ENCODE results near the gene SDF2.
"Not testable (repeated sequence)": the region's sequence is repeated elsewhere in the genome, so short reads cannot be mapped to it uniquely, and the experiment has no call there.

The SDF2 gene

GRCh38 chr17:28662527-28662829 is 772 bp upstream of the SDF2 start:
- DNase-seq (ENCODE audit: extremely low spot score): peak; percentile 17
- TF ChIP-seq HDGF (IDR thresholded peaks at IDR 0.05; ENCODE audit: borderline replicate concordance) (no peak), CTBP1 (IDR thresholded peaks at IDR 0.05; ENCODE audit: borderline replicate concordance) (no peak), L3MBTL2 (conservative IDR thresholded peaks at IDR 0.05) (no peak), FOXK2 (IDR thresholded peaks at IDR 0.05) (no peak), SUZ12 (IDR thresholded peaks at IDR 0.05) (no peak), BHLHE40 (IDR thresholded peaks at IDR 0.05; ENCODE audit: borderline replicate concordance) (no peak), LEF1 (IDR thresholded peaks at IDR 0.05; ENCODE audit: borderline replicate concordance) (no peak), ELF4 (IDR thresholded peaks at IDR 0.05) (no peak), FOXM1 (IDR thresholded peaks at IDR 0.05; ENCODE audit: borderline replicate concordance) (no peak), ZNF384 (IDR thresholded peaks at IDR 0.05) (no peak), ARNT (IDR thresholded peaks at IDR 0.05) (no peak), SP1 (IDR thresholded peaks at IDR 0.05) (no peak), FOXA1 (IDR thresholded peaks at IDR 0.05) (no peak)
- ChIA-PET CTCF (interaction anchor here (0.6 to 1.9 kb wide), 3 partner anchors 16 to 386 kb away, joined by 3 to 8 read pairs (median 3); no protein-coding TSS in a partner anchor), POLR2A (interaction anchor here (1.0 to 4.1 kb wide), 12 partner anchors 9 to 64 kb away, joined by 3 to 94 read pairs (median 7); partner anchors contain the start of genes BLTP2, NEK8, PROCA1 and RPL23A)

GRCh38 chr17:28659497-28659881 is 2.2 kb downstream of the SDF2 start:
- DNase-seq (ENCODE audit: extremely low spot score); POLR2A ChIA-PET; CTCF ChIA-PET: not testable (repeated sequence)

GRCh38 chr17:28658766-28659496 is 2.8 kb downstream of the SDF2 start:
- CTCF ChIA-PET; POLR2A ChIA-PET; DNase-seq (ENCODE audit: extremely low spot score): not testable (repeated sequence)

GRCh38 chr17:28658342-28658741 is 3.4 kb downstream of the SDF2 start:
- DNase-seq (ENCODE audit: extremely low spot score); CTCF ChIA-PET: not testable (repeated sequence)
- POLR2A ChIA-PET: interaction anchor here (1.6 kb wide), 1 partner anchor 14 kb away, joined by 8 read pairs; the partner anchor contains the start of gene BLTP2

GRCh38 chr17:28657756-28658155 is 4.0 kb downstream of the SDF2 start:
- no peak for DNase-seq (ENCODE audit: extremely low spot score)
- ChIA-PET POLR2A (interaction anchor here (1.6 kb wide), 1 partner anchor 13 kb away, joined by 8 read pairs; the partner anchor contains the start of gene BLTP2), CTCF (no interaction called here)
- no peak for TF ChIP-seq BHLHE40 (IDR thresholded peaks at IDR 0.05; ENCODE audit: borderline replicate concordance)
- TF ChIP-seq TARDBP (IDR thresholded peaks at IDR 0.05): no peak
- no peak for TF ChIP-seq SP1 (IDR thresholded peaks at IDR 0.05)
- no peak for TF ChIP-seq FOXA1 (IDR thresholded peaks at IDR 0.05)
- no peak for TF ChIP-seq FOXM1 (IDR thresholded peaks at IDR 0.05; ENCODE audit: borderline replicate concordance)
- no peak for TF ChIP-seq LEF1 (IDR thresholded peaks at IDR 0.05; ENCODE audit: borderline replicate concordance)
- no peak for TF ChIP-seq CTBP1 (IDR thresholded peaks at IDR 0.05; ENCODE audit: borderline replicate concordance)
- TF ChIP-seq NFRKB (IDR thresholded peaks at IDR 0.05): no peak
- no peak for TF ChIP-seq HDGF (IDR thresholded peaks at IDR 0.05; ENCODE audit: borderline replicate concordance)
- no peak for TF ChIP-seq SUZ12 (IDR thresholded peaks at IDR 0.05)
- no peak for TF ChIP-seq PKNOX1 (IDR thresholded peaks at IDR 0.05)
- no peak for TF ChIP-seq FOXK2 (IDR thresholded peaks at IDR 0.05)

- DNase-seq (ENCODE audit: extremely low spot score): no peak
- TF ChIP-seq CTBP1 (IDR thresholded peaks at IDR 0.05; ENCODE audit: borderline replicate concordance) (no peak), FOXM1 (IDR thresholded peaks at IDR 0.05; ENCODE audit: borderline replicate concordance) (no peak), LEF1 (IDR thresholded peaks at IDR 0.05; ENCODE audit: borderline replicate concordance) (no peak), HDGF (IDR thresholded peaks at IDR 0.05; ENCODE audit: borderline replicate concordance) (no peak), SUZ12 (IDR thresholded peaks at IDR 0.05) (no peak), FOXA1 (IDR thresholded peaks at IDR 0.05) (no peak), FOXK2 (IDR thresholded peaks at IDR 0.05) (no peak)
- POLR2A ChIA-PET: interaction anchor here (1.3 kb wide), 1 partner anchor 11 kb away, joined by 4 read pairs; no protein-coding TSS in a partner anchor
- CTCF ChIA-PET: no interaction called here
Observed at GRCh38 chr17:28655160-28655559, 6.5 kb downstream of the SDF2 start.

- no peak for DNase-seq (ENCODE audit: extremely low spot score)
- ChIA-PET CTCF (interaction anchor here (0.7 kb wide), 2 partner anchors 52 to 109 kb away, joined by 6 to 9 read pairs; no protein-coding TSS in a partner anchor), POLR2A (interaction anchor here (0.7 to 1.3 kb wide), 3 partner anchors 8 to 79 kb away, joined by 3 to 9 read pairs (median 4); partner anchors contain the start of genes SDF2 and SUPT6H)
- no peak for TF ChIP-seq BHLHE40 (IDR thresholded peaks at IDR 0.05; ENCODE audit: borderline replicate concordance)
- TF ChIP-seq HDGF (IDR thresholded peaks at IDR 0.05; ENCODE audit: borderline replicate concordance): no peak
- TF ChIP-seq LEF1 (IDR thresholded peaks at IDR 0.05; ENCODE audit: borderline replicate concordance): no peak
Observed at GRCh38 chr17:28648698-28649097, 13.0 kb downstream of the SDF2 start.

GRCh38 chr17:28646039-28646754 is 15.5 kb downstream of the SDF2 start:
- CTCF ChIA-PET: interaction anchor here (0.7 to 1.2 kb wide), 9 partner anchors 15 to 471 kb away, joined by 3 to 4 read pairs (median 3); no protein-coding TSS in a partner anchor
- TF ChIP-seq ZNF384 (IDR thresholded peaks at IDR 0.05) (no peak), FOXA1 (IDR thresholded peaks at IDR 0.05) (no peak), PKNOX1 (IDR thresholded peaks at IDR 0.05) (no peak), NFRKB (IDR thresholded peaks at IDR 0.05) (no peak), BHLHE40 (IDR thresholded peaks at IDR 0.05; ENCODE audit: borderline replicate concordance) (no peak), LEF1 (IDR thresholded peaks at IDR 0.05; ENCODE audit: borderline replicate concordance) (no peak), FOXK2 (IDR thresholded peaks at IDR 0.05) (no peak), L3MBTL2 (conservative IDR thresholded peaks at IDR 0.05) (no peak), CTBP1 (IDR thresholded peaks at IDR 0.05; ENCODE audit: borderline replicate concordance) (no peak), TARDBP (IDR thresholded peaks at IDR 0.05) (no peak), SP1 (IDR thresholded peaks at IDR 0.05) (no peak), HDGF (IDR thresholded peaks at IDR 0.05; ENCODE audit: borderline replicate concordance) (no peak), ARNT (IDR thresholded peaks at IDR 0.05) (no peak), SUZ12 (IDR thresholded peaks at IDR 0.05) (no peak)
- DNase-seq (ENCODE audit: extremely low spot score): no peak
- POLR2A ChIA-PET: interaction anchor here (0.9 to 6.5 kb wide), 10 partner anchors 8 to 307 kb away, joined by 4 to 94 read pairs (median 5); partner anchors contain the start of genes PROCA1, RPL23A, SDF2 and SUPT6H

All from HEK293T (cell line).